DMS79 treated with DMSO at 0.1 percent for 48 hours (cell line): Measurements from ENCODE around the gene CTDSPL.

ENCODE experiments used
- DNase-seq: peaks from one replicate; lab custom pipeline; 2025; lab: John Stamatoyannopoulos, UW

CTDSPL gene

DNA sequence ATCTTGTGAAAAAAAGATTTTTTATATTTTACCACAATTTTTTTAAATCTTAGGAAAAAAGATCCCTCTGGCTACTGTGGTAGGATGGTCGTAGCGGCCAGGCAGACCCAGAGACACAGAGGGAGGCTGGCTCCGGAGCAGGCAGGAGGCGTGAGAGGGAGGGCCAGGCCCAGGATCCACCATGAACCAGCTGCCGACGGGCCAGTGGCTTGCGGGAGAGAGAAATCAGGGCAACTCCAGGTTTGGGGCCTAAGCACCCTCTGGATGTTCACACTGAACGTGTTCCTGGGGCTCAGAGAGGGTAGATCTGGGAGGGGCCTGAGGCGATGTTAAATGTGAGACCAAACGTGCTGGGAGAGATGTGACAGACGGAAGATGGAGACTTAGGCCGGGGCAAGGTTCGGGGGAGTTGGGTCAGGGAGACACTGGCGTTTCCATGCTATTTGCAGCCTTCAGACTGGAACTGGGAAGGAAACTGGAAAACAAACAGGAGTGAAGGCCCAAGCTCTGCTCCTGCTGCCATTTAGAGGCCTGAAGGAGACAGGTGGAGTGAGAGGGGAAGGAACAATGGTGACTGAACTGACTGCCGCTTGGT, 127.3 kb downstream of the CTDSPL start:
- no peak for DNase-seq

GRCh38 chr3:37989821-37990480, 128.3 kb downstream of the CTDSPL start:
- no peak for DNase-seq

GRCh38 chr3:37990527-37990926, 128.8 kb downstream of the CTDSPL start, which contains the start of gene VILL:
VILL (plus strand) TSS chr3:37990786; CDS start chr3:37993673, 2,887 bp downstream.
- peak; percentile 52 for DNase-seq

DNA sequence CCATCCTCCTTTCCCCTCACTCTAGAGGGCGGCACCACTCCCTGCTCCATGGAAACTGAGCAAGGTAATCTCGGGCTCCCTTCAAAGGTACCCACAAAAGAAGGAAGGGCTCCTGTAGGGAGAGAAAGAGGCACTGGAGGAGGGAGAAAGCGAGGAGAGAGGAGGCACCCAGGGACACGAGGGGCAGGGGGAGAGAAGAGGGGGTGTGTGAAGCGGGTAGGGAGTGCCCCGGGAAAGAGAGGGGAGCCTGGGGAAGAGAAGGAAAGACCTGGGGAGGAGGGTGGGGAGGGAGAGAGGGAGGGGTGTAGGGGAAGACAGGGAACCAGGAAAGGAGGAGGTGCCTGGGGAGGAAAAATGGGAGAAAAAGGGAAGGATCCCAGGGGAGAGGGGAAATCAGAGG, 129.4 kb downstream of the CTDSPL start:
- no peak for DNase-seq

DNA sequence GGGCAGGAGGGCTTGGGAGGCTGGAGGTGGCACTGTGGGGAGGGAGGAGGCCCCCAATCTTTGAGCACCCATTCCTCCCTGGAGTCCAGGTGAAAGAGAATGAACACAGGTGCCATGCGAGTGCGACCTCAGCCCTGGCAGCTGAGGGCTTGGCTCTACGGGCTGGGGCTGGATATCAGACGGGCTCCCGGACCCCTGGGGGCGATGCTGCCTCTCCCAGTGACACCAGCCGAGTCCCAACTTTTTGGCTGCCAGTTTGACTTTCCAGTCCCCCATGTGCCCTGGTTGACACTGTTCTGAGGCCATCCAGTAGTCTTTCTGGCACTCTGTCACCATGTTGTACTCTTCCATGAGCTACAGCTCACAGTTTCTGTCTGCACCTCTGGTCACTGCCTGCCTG, 130.1 kb downstream of the CTDSPL start:
- no peak for DNase-seq

- DNase-seq, result no peak
These were observed 130.8 kb downstream of the CTDSPL start for GRCh38 chr3:37992271-37993066.

- no peak for DNase-seq
These were observed 131.4 kb downstream of the CTDSPL start for GRCh38 chr3:37993067-37993455.

- DNase-seq, result no peak
These were observed 131.8 kb downstream of the CTDSPL start for GRCh38 chr3:37993460-37993819.

- no peak for DNase-seq
These were observed 132.3 kb downstream of the CTDSPL start for GRCh38 chr3:37993820-37994638.

DNA sequence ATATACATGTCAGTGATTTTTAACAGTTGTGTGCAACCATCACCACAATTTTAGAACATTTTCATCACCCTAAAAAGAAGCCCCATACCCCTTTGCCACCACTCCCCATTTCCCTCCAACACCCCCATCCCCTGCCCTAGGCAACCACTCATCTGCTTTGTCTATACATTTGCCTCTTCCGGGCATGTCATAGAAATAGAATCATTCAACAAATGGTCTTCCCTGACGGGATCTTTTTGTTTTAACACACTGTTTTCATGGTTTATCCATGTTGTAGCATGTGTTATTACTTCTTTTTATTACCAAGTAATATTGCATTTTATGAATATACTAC, 132.9 kb downstream of the CTDSPL start:
- DNase-seq, result no peak

DNA sequence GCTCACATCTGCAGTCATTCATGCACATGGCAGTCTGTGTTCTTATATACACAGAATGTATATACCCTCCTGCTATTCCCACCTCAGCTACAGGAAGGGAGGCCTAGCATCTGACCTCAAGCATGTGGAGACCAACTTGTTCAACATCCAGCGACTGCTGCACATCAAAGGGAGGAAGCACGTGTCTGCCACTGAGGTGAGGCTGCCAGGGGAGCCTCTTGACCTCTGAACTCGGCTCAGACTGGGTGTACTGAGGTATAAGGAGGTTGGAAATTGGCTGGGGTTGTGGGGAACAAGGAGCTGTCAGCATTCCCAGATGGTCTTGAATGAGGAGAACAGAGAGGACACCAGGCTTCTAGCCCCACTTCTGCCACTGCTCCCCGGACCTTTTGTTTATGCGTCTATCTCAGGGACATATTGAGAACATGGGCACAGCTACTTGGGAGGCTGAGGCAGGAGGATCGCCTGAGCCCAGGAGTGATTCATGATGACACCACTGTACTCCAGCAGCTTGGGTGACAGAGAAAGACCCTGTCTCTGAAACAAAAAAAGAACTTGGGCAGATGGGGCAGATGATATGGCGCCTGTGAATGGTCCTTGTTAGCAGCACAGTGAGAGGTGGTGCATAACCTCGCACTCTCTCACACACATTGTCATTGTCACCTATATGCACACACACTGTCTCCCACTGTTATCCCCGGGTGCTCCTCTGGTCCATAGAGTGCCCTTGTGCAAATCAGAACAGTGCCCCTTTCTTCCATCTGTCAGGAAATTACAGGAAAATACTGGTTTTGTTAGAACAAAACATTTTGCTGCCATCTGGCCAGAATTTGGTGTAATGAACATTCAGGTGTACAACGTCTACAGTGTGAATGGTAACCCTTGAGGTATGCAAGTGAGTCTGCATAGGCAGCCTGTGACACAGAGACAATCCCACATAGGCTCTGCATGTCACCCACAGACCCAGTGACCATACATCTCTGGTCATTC, 134.3 kb downstream of the CTDSPL start:
- DNase-seq, result no peak

DNA sequence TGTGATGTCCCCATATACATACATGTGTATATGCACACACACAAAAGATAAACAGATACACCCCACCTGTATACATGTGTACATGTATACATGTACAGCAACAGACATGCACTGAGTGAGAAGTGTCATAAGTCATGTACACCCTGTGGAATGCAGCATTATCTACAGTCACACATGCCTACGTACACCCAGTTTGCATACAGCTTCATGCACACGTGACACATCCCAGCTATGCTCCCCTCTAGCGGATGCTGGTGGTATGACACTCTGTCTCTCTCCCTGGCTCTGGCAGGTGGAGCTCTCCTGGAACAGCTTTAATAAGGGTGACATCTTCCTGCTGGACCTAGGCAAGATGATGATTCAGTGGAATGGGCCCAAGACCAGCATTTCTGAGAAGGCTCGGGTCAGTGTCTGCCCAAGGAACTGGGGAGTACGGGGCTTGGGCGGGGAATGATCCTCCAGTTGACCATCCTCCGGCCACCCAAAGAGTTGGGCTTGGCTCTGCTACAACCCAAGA, 135.2 kb downstream of the CTDSPL start:
- DNase-seq, result no peak

DNA sequence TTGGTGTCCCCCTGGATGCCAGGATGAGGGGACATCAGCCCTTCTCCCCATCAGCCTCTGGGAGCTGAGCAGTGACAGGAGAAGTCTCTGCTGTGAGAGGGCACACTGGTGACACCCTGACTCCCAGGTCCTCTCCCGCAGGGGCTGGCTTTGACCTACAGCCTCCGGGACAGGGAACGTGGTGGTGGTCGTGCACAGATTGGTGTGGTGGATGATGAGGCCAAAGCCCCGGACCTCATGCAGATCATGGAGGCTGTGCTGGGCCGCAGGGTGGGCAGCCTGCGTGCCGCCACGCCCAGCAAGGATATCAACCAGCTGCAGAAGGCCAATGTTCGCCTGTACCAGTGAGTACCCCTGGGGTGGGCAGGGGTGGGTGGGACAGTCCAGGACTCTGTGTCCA, 135.7 kb downstream of the CTDSPL start:
- no peak for DNase-seq

GRCh38 chr3:37997791-37998370, 136.2 kb downstream of the CTDSPL start:
- no peak for DNase-seq

GRCh38 chr3:37999836-38000235, 138.2 kb downstream of the CTDSPL start:
- no peak for DNase-seq

GRCh38 chr3:38000242-38000916, 138.7 kb downstream of the CTDSPL start:
- no peak for DNase-seq

DNA sequence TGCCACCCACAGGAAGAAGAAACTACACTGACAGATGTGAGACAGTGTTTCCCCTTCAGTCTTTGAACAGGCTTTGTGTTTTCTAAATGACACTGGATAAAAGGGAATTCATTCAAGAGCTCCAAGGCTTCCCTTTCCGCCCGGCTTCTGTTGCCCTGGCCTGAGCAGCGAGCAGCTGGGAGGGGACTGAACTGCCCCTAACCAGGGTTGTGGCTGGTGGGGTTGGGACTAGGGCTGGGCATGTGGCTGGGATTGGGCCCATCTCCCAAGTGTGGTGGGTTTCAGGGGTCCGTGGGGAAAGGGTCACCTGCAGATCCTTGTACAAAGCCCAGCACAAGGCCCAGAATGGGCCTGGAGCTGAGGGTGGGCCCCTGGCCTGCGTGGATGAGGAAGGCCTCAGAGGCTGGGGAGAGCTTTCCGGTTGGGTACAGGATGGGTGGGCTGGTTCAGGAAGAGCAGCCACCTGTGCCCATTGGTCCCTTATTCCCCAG, 139.3 kb downstream of the CTDSPL start:
- no peak for DNase-seq

DNA sequence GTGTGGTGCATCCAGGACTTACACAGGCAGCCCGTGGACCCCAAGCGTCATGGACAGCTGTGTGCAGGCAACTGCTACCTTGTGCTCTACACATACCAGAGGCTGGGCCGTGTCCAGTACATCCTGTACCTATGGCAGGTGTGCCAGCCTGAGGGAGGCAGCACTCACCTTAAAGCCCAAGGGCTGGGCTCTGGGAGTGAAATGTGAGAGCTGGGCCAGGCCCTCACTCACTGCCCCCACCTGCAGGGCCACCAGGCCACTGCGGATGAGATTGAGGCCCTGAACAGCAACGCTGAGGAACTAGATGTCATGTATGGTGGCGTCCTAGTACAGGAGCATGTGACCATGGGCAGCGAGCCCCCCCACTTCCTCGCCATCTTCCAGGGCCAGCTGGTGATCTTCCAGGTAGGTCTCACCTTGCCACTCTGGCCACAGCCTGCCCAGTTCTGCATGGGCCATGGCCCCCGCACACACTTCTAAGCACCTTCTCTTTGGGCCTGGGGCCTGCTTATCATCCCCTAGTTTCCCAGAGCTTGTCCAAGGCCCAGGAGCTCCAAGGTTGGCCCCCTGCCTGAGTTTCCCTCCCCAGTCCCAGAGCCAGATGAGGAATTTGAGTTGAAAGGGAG, 139.9 kb downstream of the CTDSPL start:
- no peak for DNase-seq

GRCh38 chr3:38002291-38002876, 140.7 kb downstream of the CTDSPL start:
- no peak for DNase-seq
